IMR-90 (cell line): ENCODE data around the gene MGAT3. TPM values are rescaled to one million over a fixed set of nuclear protein-coding genes. Genes with fewer than 3 reads are reported as not detected.

Source experiments
- ATAC-seq: fragments of 200-7000 bp; cut with Tn5 transposase; 2 replicates; pipeline ENCODE4 v1.9.1; 2020; ENCODE audit warnings: low read depth, mild to moderate bottlenecking, moderate library complexity
- BruUV-seq: library from RNA; stranded (reverse); fragments of 400-500 nt; replicated peaks from 2 replicates; lab custom pipeline; 2021; lab: Mats Ljungman, UMichigan
- CTCF ChIA-PET: fragments of 300-600 bp; formaldehyde crosslinking; extraction: SDS; loops from one replicate; lab custom pipeline; 2021; ENCODE audit warnings: antibody characterized with exemption; lab: Yijun Ruan, JAX
- POLR2A ChIA-PET: fragments of 300-600 bp; sonication (Branson Sonifier 250); formaldehyde crosslinking; loops from one replicate; lab custom pipeline; 2022; ENCODE audit warnings: antibody characterized with exemption; ENCODE audit not compliant: unreplicated experiment; lab: Charles Lee
- DNase-seq: peaks from one replicate; pipeline ENCODE4 v3.0.0; 2013
- H2AFZ ChIP-seq: replicated peaks from 2 replicates; pipeline ENCODE3; 2013; ENCODE audit warnings: low read length, mild to moderate bottlenecking; ENCODE audit not compliant: poor library complexity
- H2AK5ac ChIP-seq: 2 replicates; pipeline ENCODE4 v1.6.1; 2013; ENCODE audit warnings: low read depth, low read length, inconsistent platforms
- H2AK9ac ChIP-seq: replicated peaks from 2 replicates; pipeline ENCODE3; 2013; ENCODE audit warnings: mild to moderate bottlenecking, low read depth, low read length, moderate library complexity; ENCODE audit not compliant: poor library complexity
- H2BK120ac ChIP-seq: 2 replicates; pipeline ENCODE4 v1.6.1; 2013; ENCODE audit warnings: low read depth, low read length, inconsistent platforms
- H2BK15ac ChIP-seq: 3 replicates; pipeline ENCODE4 v1.6.1; 2013; ENCODE audit warnings: low read depth, low read length, inconsistent platforms
- H2BK20ac ChIP-seq: 2 replicates; pipeline ENCODE4 v1.6.1; 2013; ENCODE audit warnings: low read depth, mild to moderate bottlenecking, inconsistent platforms, low read length, moderate library complexity
- H2BK5ac ChIP-seq: 2 replicates; pipeline ENCODE4 v1.6.1; 2013; ENCODE audit warnings: mild to moderate bottlenecking, low read depth, low read length, inconsistent platforms; ENCODE audit not compliant: poor library complexity, severe bottlenecking
- H3K14ac ChIP-seq: replicated peaks from 2 replicates; pipeline ENCODE4 v1.6.1; 2013; ENCODE audit warnings: low read depth, low read length, inconsistent platforms
- H3K18ac ChIP-seq: 2 replicates; pipeline ENCODE4 v1.6.1; 2013; ENCODE audit warnings: low read depth, low read length, control low read depth
- H3K23ac ChIP-seq: 2 replicates; pipeline ENCODE4 v1.6.1; 2013; ENCODE audit warnings: low read depth, low read length, inconsistent platforms
- H3K27ac ChIP-seq: 2 replicates; pipeline ENCODE4 v1.5.1; 2013; ENCODE audit warnings: mild to moderate bottlenecking, control low read depth, low read length; ENCODE audit not compliant: insufficient read depth
- H3K27me3 ChIP-seq: 2 replicates; pipeline ENCODE4 v1.6.1; 2013; ENCODE audit warnings: low read length; ENCODE audit not compliant: control insufficient read depth, insufficient read depth
- H3K36me3 ChIP-seq: 2 replicates; pipeline ENCODE4 v1.6.1; 2013; ENCODE audit warnings: low read length, mixed read lengths; ENCODE audit not compliant: control insufficient read depth, insufficient read depth
- H3K4ac ChIP-seq: 2 replicates; pipeline ENCODE4 v1.6.1; 2013; ENCODE audit warnings: low read depth, low read length, inconsistent platforms
- H3K4me1 ChIP-seq: 2 replicates; pipeline ENCODE4 v1.6.1; 2013; ENCODE audit warnings: low read length, mixed read lengths; ENCODE audit not compliant: control insufficient read depth, insufficient read depth
- H3K4me2 ChIP-seq: 2 replicates; pipeline ENCODE4 v1.6.1; 2013; ENCODE audit warnings: low read depth, mild to moderate bottlenecking, control low read depth, low read length, moderate library complexity
- H3K4me3 ChIP-seq: 2 replicates; pipeline ENCODE4 v1.5.1; 2013; ENCODE audit warnings: low read depth, mild to moderate bottlenecking, control low read depth, low read length, moderate library complexity; ENCODE audit not compliant: insufficient read depth
- H3K56ac ChIP-seq: 2 replicates; pipeline ENCODE4 v1.6.1; 2013; ENCODE audit warnings: low read length, inconsistent platforms; ENCODE audit not compliant: insufficient read depth; ENCODE audit errors: extremely low read depth
- H3K79me1 ChIP-seq, 2 experiments: 2 replicates each; pipeline ENCODE4 v1.6.1; 2013; ENCODE audit warnings: low read length in 2 of 2, inconsistent platforms in 1 of 2, low read depth in 1 of 2
- H3K9ac ChIP-seq: 2 replicates; pipeline ENCODE4 v1.6.1; 2013; ENCODE audit warnings: low read depth, low read length, control low read depth
- H3K9me1 ChIP-seq: 2 replicates; pipeline ENCODE4 v1.6.1; 2013; ENCODE audit warnings: low read length, inconsistent platforms; ENCODE audit not compliant: insufficient read depth
- H3K9me3 ChIP-seq: 2 replicates; pipeline ENCODE4 v1.6.1; 2013; ENCODE audit warnings: low read length; ENCODE audit not compliant: control insufficient read depth, insufficient read depth
- H4K20me1 ChIP-seq: 2 replicates; pipeline ENCODE4 v1.6.1; 2013; ENCODE audit warnings: low read length, inconsistent platforms; ENCODE audit not compliant: insufficient read depth
- H4K5ac ChIP-seq: 2 replicates; pipeline ENCODE4 v1.6.1; 2013; ENCODE audit warnings: mild to moderate bottlenecking, low read depth, low read length, control low read depth
- H4K8ac ChIP-seq, 2 experiments: 2 replicates each; pipeline ENCODE4 v1.6.1; 2013; ENCODE audit warnings: low read depth in 2 of 2, low read length in 2 of 2, control low read depth in 1 of 2, inconsistent platforms in 1 of 2
- H4K91ac ChIP-seq: 2 replicates; pipeline ENCODE4 v1.6.1; 2013; ENCODE audit warnings: low read depth, low read length, inconsistent platforms; ENCODE audit not compliant: insufficient read depth
- BHLHE40 ChIP-seq: fragments of 150-350 bp; IDR thresholded peaks from 2 replicates; pipeline ENCODE4 v1.6.1; 2016; ENCODE audit warnings: mild to moderate bottlenecking, low read depth, low read length
- CEBPB ChIP-seq: IDR thresholded peaks from 2 replicates; pipeline ENCODE4 v1.6.1; 2012; ENCODE audit warnings: low read depth, low read length, improper control_type of control experiment
- FOS ChIP-seq: fragments of 150-350 bp; IDR thresholded peaks from 2 replicates; pipeline ENCODE4 v1.6.1; 2016; ENCODE audit warnings: low read depth, low read length
- MAZ ChIP-seq: IDR thresholded peaks from 2 replicates; pipeline ENCODE4 v1.6.1; 2012; ENCODE audit warnings: low read depth, mild to moderate bottlenecking, low read length, improper control_type of control experiment, moderate library complexity, borderline replicate concordance
- MXI1 ChIP-seq: IDR thresholded peaks from 2 replicates; pipeline ENCODE4 v1.6.1; 2012; ENCODE audit warnings: low read depth, mild to moderate bottlenecking, low read length, moderate library complexity, borderline replicate concordance
- POLR2A ChIP-seq: IDR thresholded peaks from 2 replicates; pipeline ENCODE4 v1.6.1; 2012; ENCODE audit warnings: mild to moderate bottlenecking, low read depth, low read length
- RAD21 ChIP-seq: IDR thresholded peaks from 2 replicates; pipeline ENCODE4 v1.6.1; 2012; ENCODE audit warnings: low read length, improper control_type of control experiment
- RCOR1 ChIP-seq: IDR thresholded peaks from 2 replicates; pipeline ENCODE4 v1.6.1; 2012; ENCODE audit warnings: mild to moderate bottlenecking, low read length, improper control_type of control experiment; ENCODE audit not compliant: insufficient replicate concordance
- RFX5 ChIP-seq: IDR thresholded peaks from 2 replicates; pipeline ENCODE4 v1.8.0; 2012; ENCODE audit warnings: low read depth, mild to moderate bottlenecking, low read length, moderate library complexity
- SMC3 ChIP-seq: fragments of 150-350 bp; IDR thresholded peaks from 2 replicates; pipeline ENCODE4 v1.6.1; 2016; ENCODE audit warnings: low read depth, mild to moderate bottlenecking, antibody characterized with exemption, low read length, moderate library complexity
- USF2 ChIP-seq: fragments of 150-350 bp; IDR thresholded peaks from 2 replicates; pipeline ENCODE4 v1.6.1; 2017; ENCODE audit warnings: mild to moderate bottlenecking, antibody characterized with exemption, low read length, low read depth
- WGBS, 2 experiments: methylation state at CpG; one replicate each; pipeline versions ENCODE4 v1.1.5 to v1.1.7; 2013; ENCODE audit warnings: missing lambda C conversion rate in 2 of 2; ENCODE audit not compliant: insufficient read length in 1 of 2; ENCODE audit errors: extremely low coverage in 2 of 2; 5-methylcytosine and 5-hydroxymethylcytosine counted together
- dilution Hi-C: fragments of 300-500 bp; cut with HindIII; formaldehyde crosslinking; loops from one replicate; pipeline ENCODE4 v1.14.3; 2018; ENCODE audit warnings: low sequenced_read_pairs; ENCODE audit not compliant: unreplicated experiment
- in situ Hi-C: fragments of 300-500 bp; cut with MboI; formaldehyde crosslinking; loops from 3 replicates; pipeline ENCODE4 v1.14.3; 2019; ENCODE audit warnings: low sequenced_read_pairs, inconsistent platforms, mixed read lengths
- intact Hi-C: fragments of 100-400 bp; cut with micrococcal nuclease; formaldehyde crosslinking; loops from 2 replicates; pipeline ENCODE4 v1.10.0; 2022
- polyA plus RNA-seq, 3 experiments: library from polyadenylated mRNA; depleted of rRNA; stranded (reverse); fragments of >200 nt; gene quantifications; 2 replicates each; pipeline ENCODE4 v1.2.3, GENCODE V29; 2012; ENCODE audit warnings: low replicate concordance in 1 of 3
- total RNA-seq: library from RNA; depleted of rRNA; stranded (reverse); fragments of >200 nt; gene quantifications from 2 replicates; pipeline ENCODE4 v1.2.3, GENCODE V29; 2012
- TF ChIP-seq, protein P1 (sequence below): fragments of 150-350 bp; IDR thresholded peaks from 2 replicates; pipeline ENCODE4 v1.6.1; 2016; ENCODE audit warnings: low read depth, mild to moderate bottlenecking, low read length, moderate library complexity, borderline replicate concordance

MGAT3 gene
- total and polyA plus RNA-seq, 2 of the 4 experiments (the other 2 are of a cell fraction) = 0.36 to 1.1 TPM

GRCh38 chr22:39515266-39516050, 58.6 kb downstream of the MGAT3 start:
- no peak for DNase-seq
- H2BK20ac ChIP-seq = no peak overlapping the region
- H2AK5ac ChIP-seq = no peak overlapping the region
- H2BK120ac ChIP-seq = no peak overlapping the region
- H2AFZ ChIP-seq = no peak overlapping the region
- dilution Hi-C loops = no loop called here
- H3K27ac ChIP-seq = no peak overlapping the region
- no peak overlapping the region for H3K14ac ChIP-seq
- no peak overlapping the region for H3K23ac ChIP-seq
- CTCF ChIA-PET = interaction anchor here (1.1 to 1.9 kb wide), 2 partner anchors 12 to 19 kb away, joined by 4 to 6 read pairs; a partner anchor contains a TSS
- H2BK15ac ChIP-seq = no peak overlapping the region
- no CpG with 5 or more reads among the region's 12 CpGs for WGBS, 2 experiments
- peaks cover 39 to 61% of the 10 kb centered on the region in 2 experiments for H3K79me1 ChIP-seq
- no peaks in the 10 kb centered on the region for H3K27me3 ChIP-seq
- in situ Hi-C loops = loop anchor here (10.0 kb wide), 1 partner anchor 111 kb away; no protein-coding TSS in a partner anchor
- no peaks in the 10 kb centered on the region for H3K9me1 ChIP-seq
- H4K8ac ChIP-seq = no peak overlapping the region
- no peaks in the 10 kb centered on the region for H3K9me3 ChIP-seq
- no peak overlapping the region for H3K4me2 ChIP-seq
- no peak overlapping the region for H4K5ac ChIP-seq
- no peak overlapping the region for H3K9ac ChIP-seq
- intact Hi-C loops = loop anchor here (5.0 kb wide), 1 partner anchor 173 kb away; no protein-coding TSS in a partner anchor
- no peak overlapping the region for H3K56ac ChIP-seq
- POLR2A ChIA-PET = no interaction called here
- peaks cover 21% of the 10 kb centered on the region for H4K20me1 ChIP-seq
- no peak overlapping the region for H2BK5ac ChIP-seq
- no peak overlapping the region for H3K18ac ChIP-seq
- H2AK9ac ChIP-seq = no peak overlapping the region
- no TSS peak for BruUV-seq
- no peak for ATAC-seq
- TF ChIP-seq POLR2A (no peak), RAD21 (no peak), BHLHE40 (no peak), MAZ (no peak), RFX5 (no peak), RCOR1 (no peak), MXI1 (no peak), SMC3 (no peak), CEBPB (no peak), USF2 (no peak), FOS (no peak)
- TF ChIP-seq, protein P1, sequence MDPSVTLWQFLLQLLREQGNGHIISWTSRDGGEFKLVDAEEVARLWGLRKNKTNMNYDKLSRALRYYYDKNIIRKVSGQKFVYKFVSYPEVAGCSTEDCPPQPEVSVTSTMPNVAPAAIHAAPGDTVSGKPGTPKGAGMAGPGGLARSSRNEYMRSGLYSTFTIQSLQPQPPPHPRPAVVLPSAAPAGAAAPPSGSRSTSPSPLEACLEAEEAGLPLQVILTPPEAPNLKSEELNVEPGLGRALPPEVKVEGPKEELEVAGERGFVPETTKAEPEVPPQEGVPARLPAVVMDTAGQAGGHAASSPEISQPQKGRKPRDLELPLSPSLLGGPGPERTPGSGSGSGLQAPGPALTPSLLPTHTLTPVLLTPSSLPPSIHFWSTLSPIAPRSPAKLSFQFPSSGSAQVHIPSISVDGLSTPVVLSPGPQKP = no peak
- H4K91ac ChIP-seq = no peak overlapping the region
- no peak overlapping the region for H3K4me3 ChIP-seq
- H3K36me3 ChIP-seq = peaks cover 39% of the 10 kb centered on the region
- peaks cover 4% of the 10 kb centered on the region for H3K4me1 ChIP-seq
- no peak overlapping the region for H3K4ac ChIP-seq
